BJ (cell line): Measurements from ENCODE around the gene POMP. TPM values are rescaled to one million over a fixed set of nuclear protein-coding genes. Genes with fewer than 3 reads are reported as not detected.
"Not testable (repeated sequence)": the region's sequence is repeated elsewhere in the genome, so short reads cannot be mapped to it uniquely, and the experiment has no call there.

Source experiments
- CTCF ChIA-PET: fragments of 350-600 bp; formaldehyde crosslinking; extraction: SDS; loops from one replicate; lab custom pipeline; 2021; ENCODE audit warnings: antibody characterized with exemption, inconsistent platforms; lab: Yijun Ruan, JAX
- POLR2A ChIA-PET: fragments of 300-600 bp; sonication (Branson Sonifier 250); formaldehyde crosslinking; extraction: SDS; loops from one replicate; lab custom pipeline; 2021; ENCODE audit warnings: antibody characterized with exemption; lab: Charles Lee
- DNase-seq: peaks from one replicate; pipeline ENCODE4 v3.0.0-alpha.2; 2011; ENCODE audit warnings: low read depth
- H3K27me3 ChIP-seq: 2 replicates; pipeline ENCODE4 v1.6.0; 2011; ENCODE audit warnings: low read length; ENCODE audit not compliant: control insufficient read depth, insufficient read depth
- H3K36me3 ChIP-seq: 2 replicates; pipeline ENCODE4 v1.5.1; 2011; ENCODE audit warnings: low read length; ENCODE audit not compliant: control insufficient read depth, insufficient read depth
- H3K4me3 ChIP-seq: 2 replicates; pipeline ENCODE4 v1.5.1; 2011; ENCODE audit warnings: low read depth, mild to moderate bottlenecking, control low read depth, low read length
- polyA plus RNA-seq: library from polyadenylated mRNA; depleted of rRNA; stranded (reverse); fragments of >200 nt; gene quantifications from 2 replicates; pipeline ENCODE4 v1.2.3, GENCODE V29; 2011
- TF ChIP-seq, protein P1 (sequence below): IDR thresholded peaks from 2 replicates; pipeline ENCODE4 v1.5.1; 2011; ENCODE audit warnings: low read depth, mild to moderate bottlenecking, control low read depth, inconsistent platforms, low read length, moderate library complexity; ENCODE audit not compliant: insufficient read depth

Gene POMP
- polyA plus RNA-seq, 1 experiment, result 25.9 TPM

DNA sequence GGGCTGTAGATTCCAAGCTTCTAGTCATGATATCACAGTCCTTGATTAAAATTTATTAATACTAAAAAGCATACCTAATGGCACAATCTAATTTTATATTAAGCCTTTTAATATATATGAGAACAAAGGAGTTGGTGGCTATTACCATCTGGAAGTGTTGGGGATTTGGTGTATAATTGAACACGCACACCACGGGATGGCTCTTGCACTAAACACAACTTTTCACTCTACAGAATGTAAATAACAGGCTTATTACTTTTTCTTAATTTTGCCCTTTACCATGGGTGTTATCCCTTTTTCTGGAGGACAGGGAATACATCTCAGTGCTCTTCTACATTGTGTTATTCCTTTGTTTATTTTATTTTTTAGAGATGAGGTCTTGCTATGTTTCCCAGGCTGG is 21.6 kb downstream of the POMP start:
- ChIA-PET CTCF (interaction anchor here (0.8 to 10.4 kb wide), 11 partner anchors 9 to 130 kb away, joined by 3 to 102 read pairs (median 3); no protein-coding TSS in a partner anchor), POLR2A (no interaction called here)
- H3K36me3 ChIP-seq, result no peaks in the 10 kb centered on the region; the same call in 1 of the 2 replicates
- no peak for DNase-seq
- no peaks in the 10 kb centered on the region for H3K27me3 ChIP-seq
- TF ChIP-seq, protein P1, sequence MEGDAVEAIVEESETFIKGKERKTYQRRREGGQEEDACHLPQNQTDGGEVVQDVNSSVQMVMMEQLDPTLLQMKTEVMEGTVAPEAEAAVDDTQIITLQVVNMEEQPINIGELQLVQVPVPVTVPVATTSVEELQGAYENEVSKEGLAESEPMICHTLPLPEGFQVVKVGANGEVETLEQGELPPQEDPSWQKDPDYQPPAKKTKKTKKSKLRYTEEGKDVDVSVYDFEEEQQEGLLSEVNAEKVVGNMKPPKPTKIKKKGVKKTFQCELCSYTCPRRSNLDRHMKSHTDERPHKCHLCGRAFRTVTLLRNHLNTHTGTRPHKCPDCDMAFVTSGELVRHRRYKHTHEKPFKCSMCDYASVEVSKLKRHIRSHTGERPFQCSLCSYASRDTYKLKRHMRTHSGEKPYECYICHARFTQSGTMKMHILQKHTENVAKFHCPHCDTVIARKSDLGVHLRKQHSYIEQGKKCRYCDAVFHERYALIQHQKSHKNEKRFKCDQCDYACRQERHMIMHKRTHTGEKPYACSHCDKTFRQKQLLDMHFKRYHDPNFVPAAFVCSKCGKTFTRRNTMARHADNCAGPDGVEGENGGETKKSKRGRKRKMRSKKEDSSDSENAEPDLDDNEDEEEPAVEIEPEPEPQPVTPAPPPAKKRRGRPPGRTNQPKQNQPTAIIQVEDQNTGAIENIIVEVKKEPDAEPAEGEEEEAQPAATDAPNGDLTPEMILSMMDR, result no peak
- no peak overlapping the region for H3K4me3 ChIP-seq

GRCh38 chr13:28683169-28683568 is 24.2 kb downstream of the POMP start:
- H3K27me3 ChIP-seq, DNase-seq, H3K36me3 ChIP-seq, POLR2A ChIA-PET, H3K4me3 ChIP-seq: not testable (repeated sequence)
- CTCF ChIA-PET, result interaction anchor here (2.4 kb wide), 1 partner anchor 114 kb away, joined by 13 read pairs; no protein-coding TSS in a partner anchor

GRCh38 chr13:28684257-28684656 is 25.3 kb downstream of the POMP start:
- no peak for DNase-seq

GRCh38 chr13:28685114-28685513 is 26.2 kb downstream of the POMP start:
- no peak for DNase-seq
- Histone ChIP-seq H3K36me3 (no peaks in the 10 kb centered on the region), H3K4me3 (no peak overlapping the region), H3K27me3 (no peaks in the 10 kb centered on the region)
- POLR2A ChIA-PET, result no interaction called here
- TF ChIP-seq, protein P1, result no peak
- CTCF ChIA-PET, result interaction anchor here (1.1 to 1.6 kb wide), 3 partner anchors 9 to 112 kb away, joined by 3 to 7 read pairs (median 6); no protein-coding TSS in a partner anchor

More at GRCh38 chr13:28684257-28684656, 25.3 kb downstream of the POMP start:
- Histone ChIP-seq H3K27me3 (no peaks in the 10 kb centered on the region), H3K4me3 (no peak overlapping the region), H3K36me3 (no peaks in the 10 kb centered on the region)
- TF ChIP-seq, protein P1, result no peak
- CTCF ChIA-PET, result interaction anchor here (1.1 to 1.6 kb wide), 3 partner anchors 9 to 112 kb away, joined by 3 to 7 read pairs (median 6); no protein-coding TSS in a partner anchor
- POLR2A ChIA-PET, result no interaction called here

DNA sequence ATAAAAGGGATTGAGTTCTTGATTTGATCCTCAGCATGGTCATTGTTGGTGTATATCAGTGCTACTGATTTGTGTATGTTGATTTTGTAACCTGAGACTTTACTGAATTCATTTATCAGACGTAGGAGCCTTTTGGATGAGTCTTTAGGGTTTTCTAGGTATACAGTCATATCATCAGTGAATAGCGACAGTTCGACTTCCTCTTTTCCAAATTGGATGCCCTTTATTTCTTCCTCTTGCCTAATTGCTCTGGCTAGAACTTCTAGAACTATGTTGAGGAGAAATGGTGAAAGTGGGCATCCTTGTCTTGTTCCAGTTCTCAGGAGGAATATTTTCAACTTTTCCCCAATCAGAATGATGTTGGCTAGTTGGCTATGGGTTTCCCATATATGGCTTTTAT is 27.0 kb downstream of the POMP start:
- ChIA-PET POLR2A (no interaction called here), CTCF (interaction anchor here (1.6 kb wide), 1 partner anchor 111 kb away, joined by 6 read pairs; no protein-coding TSS in a partner anchor)
- H3K36me3 ChIP-seq, result no peaks in the 10 kb centered on the region
- TF ChIP-seq, protein P1, result no peak
- DNase-seq, result no peak
- no peak overlapping the region for H3K4me3 ChIP-seq
- no peaks in the 10 kb centered on the region for H3K27me3 ChIP-seq

- DNase-seq, H3K36me3 ChIP-seq, H3K4me3 ChIP-seq, POLR2A ChIA-PET, H3K27me3 ChIP-seq: not testable (repeated sequence)
- CTCF ChIA-PET, result interaction anchor here (0.8 to 2.2 kb wide), 8 partner anchors 9 to 104 kb away, joined by 3 to 10 read pairs (median 4); partner anchors contain the start of gene SLC46A3
Measured at GRCh38 chr13:28693605-28694491, 34.9 kb downstream of the POMP start.
